NCI-H1048 (cell line): ENCODE measurements around the gene CCAR1.
A peak's percentile ranks its signal among the peaks of the same experiment; 100 is the strongest.
"Not testable (repeated sequence)": the region's sequence is repeated elsewhere in the genome, so short reads cannot be mapped to it uniquely, and the experiment has no call there.

Source experiments
- DNase-seq: peaks from one replicate; lab custom pipeline; 2025; lab: John Stamatoyannopoulos, UW

The CCAR1 gene

DNA sequence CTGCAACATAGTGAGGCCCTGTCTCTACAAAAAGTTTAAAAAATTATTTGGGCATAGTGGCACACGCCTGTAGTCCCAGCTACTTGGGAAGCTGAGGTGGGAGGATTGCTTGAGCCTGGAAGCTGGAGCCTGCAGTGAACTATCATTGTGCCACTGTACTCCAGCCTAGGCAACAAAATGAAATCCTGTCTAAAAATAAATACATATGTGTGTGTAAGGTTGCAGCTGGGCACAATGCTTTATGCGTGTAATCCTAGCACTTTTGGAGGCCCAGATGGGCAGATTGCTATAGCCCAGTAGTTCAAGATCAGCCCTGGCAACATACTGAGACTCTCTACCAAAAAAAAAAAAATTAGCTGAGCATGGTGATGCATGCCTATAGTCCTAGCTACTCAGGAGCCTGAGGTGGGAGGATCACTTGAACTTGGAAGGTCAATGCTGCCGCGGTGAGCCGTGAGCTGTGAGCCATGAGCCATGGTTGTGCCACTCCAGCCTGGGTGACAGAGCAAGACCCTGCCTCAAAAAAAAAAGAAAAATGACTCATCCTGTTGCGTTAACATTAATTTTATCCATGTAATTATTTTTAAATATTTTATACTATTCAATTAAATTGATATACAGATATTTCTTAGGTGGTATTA, 38.3 kb downstream of the CCAR1 start:
- no peak for DNase-seq

DNA sequence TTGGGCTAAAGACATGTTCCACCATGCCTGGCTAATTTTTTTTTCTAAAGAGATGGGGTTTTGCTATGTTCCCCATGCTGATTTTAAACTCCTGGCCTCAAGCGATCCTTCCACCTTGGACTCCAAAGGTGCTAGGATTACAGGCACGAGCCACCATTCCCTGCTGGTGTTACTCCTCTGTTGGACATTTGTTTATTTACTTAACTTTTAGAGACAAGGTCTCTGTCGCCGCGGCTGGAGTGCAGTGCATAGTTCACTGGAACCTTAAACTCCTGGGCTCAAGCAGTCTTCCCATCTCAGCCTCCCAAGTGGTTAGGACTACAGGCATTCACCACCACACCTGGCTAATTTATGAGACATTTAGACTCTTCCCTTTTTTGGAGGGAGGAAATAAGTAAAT, 38.9 kb downstream of the CCAR1 start:
- no peak for DNase-seq

DNA sequence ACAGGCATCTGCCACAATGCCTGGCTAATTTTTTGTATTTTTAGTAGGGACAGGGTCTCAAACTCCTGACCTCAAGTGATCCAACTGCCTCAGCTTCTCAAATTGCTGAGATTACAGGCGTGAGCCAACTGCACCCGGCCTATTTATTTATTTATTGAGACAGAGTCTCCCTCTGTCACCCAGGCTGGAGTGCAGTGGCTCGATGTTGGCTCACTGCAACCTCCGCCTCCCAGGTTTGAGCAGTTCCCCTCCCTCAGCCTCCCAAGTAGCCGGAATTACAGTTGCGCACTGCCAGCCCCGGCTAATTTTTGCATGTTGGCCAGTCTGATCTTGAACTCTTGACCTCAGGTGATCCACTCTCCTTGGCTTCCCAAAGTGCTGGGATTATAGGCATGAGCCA, 46.4 kb downstream of the CCAR1 start:
- not testable (repeated sequence) for DNase-seq

DNA sequence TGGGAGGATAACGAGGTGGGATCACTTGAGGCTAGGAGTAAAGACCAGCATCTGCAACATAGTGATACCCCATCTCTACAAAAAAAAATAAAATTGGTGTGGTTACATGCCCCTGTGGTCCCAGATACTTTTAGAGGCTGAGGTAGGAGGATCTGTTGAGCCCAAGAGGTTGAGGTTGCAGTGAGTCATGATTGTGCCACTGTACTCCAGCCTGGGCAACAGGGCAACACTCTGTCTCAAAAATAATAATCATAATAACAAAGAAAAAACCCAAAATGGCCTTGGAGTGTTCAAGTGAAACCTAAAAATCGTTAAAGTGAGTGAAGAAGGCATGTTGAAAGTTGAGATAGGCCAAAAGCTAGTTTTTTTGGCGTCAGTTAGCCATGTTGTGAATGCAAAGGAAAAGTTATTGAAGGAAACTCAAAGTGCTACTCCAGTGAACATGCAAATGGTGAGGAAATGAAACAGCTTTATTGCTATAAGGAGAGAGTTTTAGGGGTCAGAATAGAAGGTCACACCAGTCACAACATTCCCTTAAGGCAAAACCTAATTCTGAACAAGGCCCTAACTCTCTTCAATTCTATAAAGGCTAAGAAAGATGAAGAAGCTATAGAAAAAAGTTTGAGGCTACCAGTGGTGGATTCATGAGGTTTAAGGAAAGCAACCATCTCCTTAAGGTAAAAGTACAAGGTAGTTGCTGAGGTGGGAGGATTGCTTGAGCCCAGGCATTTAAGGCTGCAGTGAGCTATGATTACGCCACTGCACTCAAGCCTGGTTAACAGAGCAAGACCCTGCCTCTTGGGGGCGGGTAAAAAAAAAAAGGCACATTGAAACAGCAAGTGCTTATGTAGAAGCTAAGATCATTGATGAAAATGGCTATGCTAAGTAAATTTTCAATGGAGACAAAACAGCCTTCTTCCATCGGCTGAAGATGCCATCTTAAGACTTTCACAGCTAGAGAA, 60.9 kb downstream of the CCAR1 start:
- no peak for DNase-seq

DNA sequence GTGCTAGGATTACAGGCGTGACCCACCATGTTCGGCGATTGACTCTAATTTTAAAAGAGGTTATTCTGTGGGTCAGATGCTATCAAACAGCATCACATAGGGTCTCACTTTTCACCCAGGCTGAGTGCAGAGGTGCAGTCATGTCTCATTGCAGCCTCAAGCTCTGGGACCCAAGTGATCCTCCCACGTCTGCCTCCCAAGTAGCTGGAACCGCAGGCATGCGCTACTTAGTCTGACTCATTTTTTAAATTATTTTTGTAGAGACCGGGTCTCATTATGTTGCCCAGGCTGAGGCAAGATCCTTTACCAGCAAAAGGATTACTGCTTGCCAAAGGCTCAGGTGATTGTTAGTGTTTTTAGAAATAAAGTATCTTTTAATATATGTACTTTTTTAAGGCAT, 63.4 kb downstream of the CCAR1 start:
- DNase-seq: no peak

DNA sequence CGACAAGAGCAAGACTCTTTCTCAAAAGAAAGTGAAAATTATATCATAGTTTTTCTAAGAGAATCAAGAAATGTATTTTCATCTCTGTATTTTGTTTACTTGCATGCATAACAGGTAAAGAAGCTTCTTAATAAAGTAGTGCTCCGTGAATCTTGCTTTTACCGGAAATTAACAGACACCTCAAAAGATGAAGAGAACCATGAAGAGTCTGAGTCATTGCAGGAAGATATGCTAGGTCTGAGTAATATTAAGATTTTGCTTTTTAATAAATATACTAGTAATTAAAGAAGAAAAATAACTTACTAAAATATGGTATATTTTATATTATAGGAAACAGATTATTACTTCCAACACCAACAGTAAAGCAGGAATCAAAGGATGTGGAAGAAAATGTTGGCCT, 66.8 kb downstream of the CCAR1 start:
- DNase-seq: no peak

DNA sequence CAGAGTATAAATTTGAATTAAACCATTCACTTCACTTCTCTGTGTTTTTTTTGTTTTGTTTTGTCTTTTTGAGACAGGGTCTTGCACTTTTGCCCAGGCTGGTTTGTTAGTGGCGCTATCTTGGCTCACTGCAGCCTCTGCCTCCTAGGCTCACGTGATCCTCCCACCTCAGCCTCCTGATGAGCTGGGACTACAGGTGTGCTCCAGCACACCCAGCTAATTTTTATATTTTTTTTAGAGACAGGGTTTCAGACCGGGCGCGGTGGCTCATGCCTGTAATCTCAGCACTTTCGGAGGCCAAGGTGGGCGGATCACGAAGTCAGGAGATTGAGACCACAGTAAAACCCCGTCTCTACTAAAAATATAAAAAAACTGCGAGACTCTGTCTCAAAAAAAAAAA, 69.4 kb downstream of the CCAR1 start:
- no peak for DNase-seq

DNA sequence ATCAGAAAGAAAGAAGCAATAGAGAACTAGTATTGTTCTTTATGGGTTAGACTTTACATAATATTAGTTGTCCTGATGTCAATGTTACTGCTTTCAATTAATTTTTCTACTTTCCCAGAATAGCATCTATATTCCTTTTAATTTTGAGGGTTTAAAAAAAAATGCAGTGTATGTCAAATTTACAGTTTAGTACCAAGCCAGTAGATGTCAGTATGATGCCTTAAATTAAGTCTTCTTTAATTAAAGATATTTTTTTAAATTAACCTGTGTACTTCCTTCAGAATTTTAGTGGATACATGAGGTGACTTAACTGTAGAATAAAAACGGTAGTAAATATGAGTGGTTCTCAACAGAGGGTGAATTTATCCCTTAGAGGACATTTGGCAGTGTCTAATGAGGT, 71.1 kb downstream of the CCAR1 start:
- DNase-seq: no peak

DNA sequence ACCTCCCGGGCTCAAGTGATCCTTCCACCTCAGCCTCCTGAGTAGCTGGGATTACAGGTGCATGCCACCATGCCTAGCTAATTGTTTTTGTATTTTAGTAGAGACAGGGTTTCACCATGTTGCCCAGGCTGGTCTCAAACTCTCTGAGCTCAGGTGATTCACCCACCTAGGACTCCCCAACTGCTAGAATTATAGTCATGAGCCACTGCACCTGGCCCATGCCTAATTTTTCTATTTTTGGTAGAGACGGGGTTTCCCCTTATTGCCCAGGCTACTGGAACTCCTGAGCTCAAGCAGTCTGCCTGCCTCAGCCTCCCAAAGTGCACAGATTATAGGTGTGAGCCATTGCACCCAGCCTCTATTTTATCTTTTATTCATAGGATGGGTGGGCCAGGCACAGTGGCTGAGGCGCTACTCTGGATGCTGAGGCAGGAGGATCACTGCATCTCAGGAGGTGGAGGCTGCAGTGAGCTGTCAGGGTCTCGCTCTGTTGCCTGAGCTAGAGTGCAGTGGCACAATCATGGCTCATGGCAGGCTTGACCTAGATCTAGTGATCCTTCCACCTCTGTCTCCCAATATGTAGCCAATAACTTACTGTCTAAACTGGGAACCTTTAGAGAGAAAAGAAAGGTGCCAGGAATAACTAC, 75.0 kb downstream of the CCAR1 start:
- DNase-seq: no peak

DNA sequence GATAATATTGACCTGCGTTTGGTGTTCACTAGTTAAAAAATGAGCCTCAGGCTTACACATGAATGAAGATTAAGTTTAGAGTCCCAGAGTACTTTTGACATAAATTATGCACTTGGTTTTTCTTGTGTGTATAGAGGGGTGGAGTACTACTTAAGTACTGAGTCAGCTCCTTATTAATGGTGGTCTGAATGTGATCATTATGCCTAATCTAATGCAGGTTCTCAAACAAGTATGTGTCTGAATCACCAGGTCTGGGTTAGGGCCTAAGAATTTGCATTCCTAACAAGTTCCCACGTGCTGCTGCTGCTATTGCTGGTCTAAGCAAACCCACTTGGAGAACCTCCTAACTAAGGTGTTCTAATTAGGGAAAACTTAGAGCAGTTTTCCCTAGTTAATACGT, 75.6 kb downstream of the CCAR1 start:
- DNase-seq: no peak

DNA sequence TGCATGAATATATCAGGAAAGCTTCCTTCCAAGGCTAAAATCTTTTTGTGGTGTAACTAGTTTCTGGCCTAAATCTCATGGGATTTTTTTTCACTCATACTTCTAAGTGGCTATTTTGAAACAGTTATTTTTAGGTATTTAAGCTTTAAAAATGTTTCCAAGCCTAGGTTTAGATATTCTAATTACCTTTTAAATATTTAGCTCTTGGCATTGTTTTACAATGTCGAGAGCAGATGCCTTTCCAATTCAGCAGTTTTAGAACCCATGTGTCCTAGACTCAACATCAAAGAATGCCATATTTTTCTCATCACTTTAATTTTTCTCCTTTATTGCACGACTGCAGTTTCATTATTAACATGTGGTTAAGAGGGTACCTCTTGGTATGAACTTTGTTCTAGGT, 79.2 kb downstream of the CCAR1 start:
- no peak for DNase-seq

DNA sequence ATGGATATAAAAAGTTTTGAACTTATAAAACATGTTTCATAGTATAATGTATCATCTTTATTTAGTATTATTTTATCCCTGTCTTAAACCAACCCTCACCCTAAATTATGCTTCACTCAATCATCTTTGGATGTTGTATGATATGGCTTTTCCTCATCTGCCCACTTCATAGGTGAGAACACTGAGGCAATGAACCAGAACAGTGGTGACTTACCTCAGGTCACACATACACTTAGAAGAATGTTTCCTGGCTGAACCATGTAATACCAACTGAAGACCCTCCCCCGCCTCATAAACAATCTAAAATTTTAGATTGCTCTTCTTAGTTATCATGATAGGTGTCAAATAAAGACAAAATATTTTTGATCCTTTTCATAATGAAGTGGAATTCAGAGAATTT, 83.7 kb downstream of the CCAR1 start:
- DNase-seq: no peak

DNA sequence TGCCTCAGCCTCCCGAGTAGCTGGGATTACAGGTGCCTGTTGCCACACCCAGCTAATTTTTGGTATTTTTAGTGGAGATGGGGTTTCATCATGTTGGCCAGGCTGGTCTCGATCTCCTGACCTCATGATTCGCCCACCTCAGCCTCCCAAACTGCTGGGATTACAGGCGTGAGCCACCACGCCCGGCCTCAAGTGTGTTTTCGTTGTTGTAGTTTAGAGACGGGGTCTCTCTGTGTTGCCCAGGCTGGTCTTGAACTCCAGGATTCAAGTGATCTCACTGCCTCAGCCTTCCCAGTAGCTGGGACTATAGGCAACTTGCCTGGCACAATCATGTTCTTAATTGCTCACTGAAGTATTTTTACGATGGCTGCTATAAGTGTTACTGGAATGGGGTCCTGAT, 89.8 kb downstream of the CCAR1 start:
- not testable (repeated sequence) for DNase-seq

DNA sequence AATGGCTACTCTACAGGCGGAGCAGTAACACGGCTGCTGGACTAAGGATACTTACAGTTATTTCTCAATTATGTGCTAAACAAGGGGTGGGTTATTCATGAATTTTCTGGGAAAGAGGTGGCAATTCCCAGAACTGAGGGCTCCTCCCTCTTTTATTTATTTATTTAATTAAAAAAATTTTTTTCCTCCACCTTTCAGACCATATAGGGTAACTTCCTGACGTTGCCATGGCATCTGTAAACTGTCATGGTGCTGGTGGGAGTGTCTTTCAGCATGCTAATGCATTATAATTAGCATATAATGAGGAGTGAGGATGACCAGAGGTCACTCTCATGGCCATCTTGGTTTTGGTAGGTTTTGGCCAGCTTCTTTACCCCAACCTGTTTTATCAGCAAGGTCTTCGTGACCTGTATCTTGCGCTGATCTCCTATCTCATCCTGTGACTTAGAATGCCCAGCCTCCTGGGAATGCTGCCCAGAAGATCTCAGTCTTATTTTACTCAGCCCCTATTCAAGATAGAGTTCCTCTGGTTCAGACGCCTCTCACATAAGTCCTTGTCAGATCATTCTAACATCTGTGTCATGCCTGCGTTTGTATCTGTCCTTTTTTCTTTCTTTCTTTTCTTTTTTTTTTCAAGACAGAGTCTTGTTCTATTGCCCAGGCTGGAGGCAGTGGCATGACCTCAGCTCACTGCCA, 90.4 kb downstream of the CCAR1 start:
- DNase-seq: no peak

DNA sequence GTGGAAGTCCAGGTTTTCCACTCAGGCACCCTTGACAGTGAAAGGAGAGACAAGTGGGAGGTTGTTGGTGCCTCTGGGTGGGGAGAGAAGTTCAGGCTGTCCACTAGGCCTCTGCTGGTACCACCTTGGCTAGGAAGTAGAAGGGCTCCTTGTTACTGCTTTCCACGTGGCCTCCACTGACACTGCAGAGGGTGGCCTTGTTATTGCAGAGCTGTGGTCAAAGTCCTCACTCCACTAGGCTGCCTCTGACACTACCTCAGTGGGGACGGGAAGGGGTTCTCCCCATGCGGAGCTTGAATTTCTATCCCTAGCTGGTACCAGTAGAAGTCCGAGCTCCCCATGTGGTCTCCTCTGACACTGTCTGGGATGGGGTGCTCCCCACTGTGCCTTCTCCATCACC, 91.4 kb downstream of the CCAR1 start:
- DNase-seq: no peak

DNA sequence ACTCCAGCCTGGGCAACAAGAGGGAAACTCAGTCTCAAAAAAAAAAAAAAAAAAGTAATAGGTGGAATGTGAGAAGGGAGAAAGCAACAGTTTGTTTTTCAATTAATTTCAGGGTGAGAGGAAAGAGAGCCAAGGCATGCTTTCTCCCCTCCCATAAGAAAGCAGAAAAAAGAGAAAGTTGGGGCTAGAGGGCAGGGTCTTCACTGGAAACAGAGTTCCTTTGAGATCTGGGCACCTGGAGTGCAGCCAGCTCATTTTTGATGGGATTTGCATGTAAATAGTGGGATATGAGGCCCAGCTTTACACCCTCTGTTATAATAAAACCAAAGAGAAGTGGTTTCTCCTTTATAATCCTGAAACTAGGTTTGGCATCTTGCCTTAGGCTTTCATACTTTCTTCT, 92.5 kb downstream of the CCAR1 start:
- peak; percentile 25 for DNase-seq

DNA sequence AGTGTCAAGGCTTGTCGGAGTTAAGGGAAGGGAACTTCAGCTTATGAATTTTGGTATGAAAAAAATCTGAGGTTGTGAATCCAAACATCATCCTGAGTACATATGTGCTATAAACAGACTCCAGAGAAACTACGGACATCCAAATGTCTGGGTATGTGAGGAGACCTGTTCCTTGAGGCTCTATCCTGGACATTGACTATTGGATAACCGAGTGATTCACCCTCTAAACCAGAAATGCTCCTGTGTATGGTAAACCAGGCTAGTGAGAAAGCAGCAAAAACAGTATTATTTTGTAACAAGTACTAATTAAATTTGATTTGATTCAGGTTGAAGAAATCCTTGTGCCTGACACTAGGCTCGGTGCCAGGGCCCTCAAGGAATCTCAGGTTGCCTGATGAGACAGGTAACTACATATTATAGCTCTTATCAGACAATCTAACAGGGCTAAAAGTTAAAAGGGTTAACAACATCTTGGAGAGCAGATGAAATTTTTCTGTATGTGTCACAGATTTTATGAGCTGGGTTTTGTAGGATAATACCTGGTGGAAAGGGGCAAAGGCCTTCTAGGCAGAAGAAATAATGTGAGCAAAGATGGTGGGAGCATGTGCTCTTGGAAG, 95.9 kb downstream of the CCAR1 start:
- no peak for DNase-seq

DNA sequence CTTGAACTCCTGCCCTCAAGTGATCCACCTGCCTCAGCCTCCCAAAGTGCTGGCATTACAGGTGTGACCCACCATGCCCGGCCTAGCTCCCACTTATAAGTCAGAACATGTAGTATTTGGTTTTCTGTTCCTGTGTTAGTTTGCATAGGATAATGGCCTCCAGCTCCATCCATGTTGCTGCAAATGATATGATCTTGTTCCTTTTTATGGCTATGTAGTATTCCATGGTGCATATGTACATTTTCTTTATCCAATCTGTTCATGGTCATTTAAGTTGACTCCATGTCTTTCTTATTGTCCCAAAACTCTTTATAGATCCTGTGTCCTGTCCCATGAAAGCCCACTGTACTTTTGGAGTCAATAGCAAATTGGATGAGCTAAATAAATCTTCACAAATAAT, 99.3 kb downstream of the CCAR1 start:
- not testable (repeated sequence) for DNase-seq

DNA sequence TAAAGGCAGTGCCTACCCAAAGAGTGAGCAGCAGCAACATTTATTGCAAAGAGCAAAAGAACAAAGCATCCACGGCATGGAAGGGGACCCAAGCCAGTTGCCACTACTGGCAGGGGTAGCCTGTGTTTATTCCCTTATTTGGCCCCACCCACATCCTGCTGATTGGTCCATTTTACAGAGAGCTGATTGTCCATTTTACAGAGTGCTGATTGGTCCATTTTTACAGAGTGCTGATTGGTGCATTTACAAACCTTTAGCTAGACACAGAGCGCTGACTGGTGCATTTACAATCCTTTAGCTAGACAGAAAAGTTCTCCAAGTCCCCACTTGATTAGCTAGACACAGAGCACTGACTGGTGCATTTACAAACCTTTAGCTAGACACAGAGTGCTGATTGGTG, 101.6 kb downstream of the CCAR1 start:
- not testable (repeated sequence) for DNase-seq

DNA sequence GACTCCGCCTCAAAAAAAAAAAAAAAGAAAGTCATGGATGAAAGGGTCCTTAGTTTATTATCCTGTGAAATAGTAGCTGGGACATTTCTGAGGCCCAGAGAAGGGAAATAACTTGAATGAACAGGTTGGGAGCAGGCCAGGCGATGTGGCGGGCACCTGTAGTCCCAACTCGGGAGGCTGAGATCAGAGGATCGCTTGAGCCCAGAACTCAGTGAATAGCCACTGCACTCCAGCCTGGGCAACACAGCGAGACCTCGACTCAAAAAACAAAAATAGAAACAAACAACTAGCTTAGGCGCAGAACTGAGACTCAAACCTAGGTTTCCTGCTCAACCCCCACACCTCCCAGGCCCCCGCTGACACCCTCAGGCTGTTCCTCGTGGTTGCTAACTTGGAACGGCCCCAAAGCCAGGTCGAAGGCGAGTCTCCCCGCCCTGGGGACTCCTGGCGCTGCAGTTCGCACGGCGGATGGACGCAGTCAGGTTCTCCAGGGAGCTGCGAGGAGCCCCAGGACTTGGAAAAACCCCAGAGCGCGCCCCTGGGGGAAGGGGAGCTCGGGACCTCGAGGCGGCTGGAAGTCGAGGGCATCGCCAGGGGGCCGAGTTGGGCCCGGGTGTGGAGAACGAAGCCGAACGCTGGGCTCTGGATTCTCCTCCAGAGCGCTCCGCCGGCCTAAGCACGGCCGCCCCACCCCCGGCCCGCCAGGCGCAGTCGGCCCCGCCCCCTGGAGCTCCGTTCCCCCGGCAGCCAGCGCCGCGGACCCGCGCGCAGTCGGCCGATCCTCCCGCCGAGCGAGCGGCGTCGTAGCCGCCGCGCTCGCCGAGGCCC, 105.9 kb downstream of the CCAR1 start, which contains the start of gene STOX1:
TSS of gene STOX1 (plus strand) at position 768 of the 828 bp plus-strand sequence. CDS start 93 bp downstream, outside the sequence.
- DNase-seq: peak; percentile 37

DNA sequence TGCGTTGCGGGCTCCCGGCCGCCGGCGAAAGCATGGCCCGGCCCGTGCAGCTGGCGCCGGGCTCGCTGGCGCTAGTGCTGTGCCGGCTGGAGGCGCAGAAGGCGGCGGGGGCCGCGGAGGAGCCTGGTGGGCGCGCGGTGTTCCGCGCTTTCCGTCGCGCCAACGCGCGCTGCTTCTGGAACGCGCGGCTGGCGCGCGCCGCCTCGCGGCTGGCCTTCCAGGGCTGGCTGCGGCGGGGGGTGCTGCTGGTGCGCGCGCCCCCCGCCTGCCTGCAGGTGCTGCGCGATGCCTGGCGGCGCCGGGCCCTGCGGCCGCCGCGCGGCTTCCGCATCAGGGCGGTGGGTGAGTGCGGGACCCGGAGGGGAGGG, 106.5 kb downstream of the CCAR1 start:
- DNase-seq: not testable (repeated sequence)
